Placental epithelial cell (primary cell): ENCODE results near the gene DNMT1. TPM values are rescaled to one million over a fixed set of nuclear protein-coding genes. Genes with fewer than 3 reads are reported as not detected.

Experiments used
- small RNA-seq: library from RNA; depleted of rRNA; stranded (forward); fragments of <200 nt; gene quantifications from one replicate; pipeline ENCODE3, GENCODE V24; 2012
- total RNA-seq: library from RNA; depleted of rRNA; stranded (reverse); fragments of >200 nt; gene quantifications from 2 replicates; pipeline ENCODE4 v1.2.3, GENCODE V29; 2012

Gene DNMT1
- 40.6 and 45.5 TPM in 2 replicates for total RNA-seq

GRCh38 chr19:10194500-10195198 lies at the start of gene DNMT1:
DNMT1 (minus strand) TSS chr19:10194953; CDS start chr19:10194899, 54 bp downstream.

GRCh38 chr19:10230861-10231611 lies 36.3 kb upstream of the DNMT1 start, which contains the start of gene S1PR2:
S1PR2 (minus strand) TSS chr19:10231331; CDS start chr19:10224905, 6,426 bp downstream.

GRCh38 chr19:10111405-10111811 lies 83.3 kb downstream of the DNMT1 start, which contains the start of gene P2RY11:
P2RY11 (plus strand) TSS chr19:10111693; CDS start chr19:10111722, 29 bp downstream.

GRCh38 chr19:10106100-10106936 lies 88.4 kb downstream of the DNMT1 start, which contains the start of gene PPAN:
PPAN (plus strand) TSS chr19:10106362; CDS start chr19:10106395, 33 bp downstream.

GRCh38 chr19:10085641-10086590 lies 108.8 kb downstream of the DNMT1 start, which contains the start of gene SHFL:
SHFL (plus strand) TSS chr19:10086317; CDS start chr19:10086428, 111 bp downstream.

Small RNA genes lying within 50 kb of the gene (small RNA-seq; reads per million reads assigned to genes)
- gene MIR4322 (not detected), gene SNORD105 (22.1 reads per million, percentile 97 among the genes with 10 or more reads in this experiment), gene SNORD105B (246 reads per million, percentile 99 among the genes with 10 or more reads in this experiment)

Other genes with a start within 250 kb of the DNMT1 start
- 0.11 TPM in 1 of 2 replicates, not detected in the other for gene COL5A3, start 184.4 kb downstream of the DNMT1 start, total RNA-seq
- gene RDH8, start 181.5 kb downstream of the DNMT1 start, total RNA-seq, result not detected in 2 replicates
- 11.2 and 19.6 TPM in 2 replicates for gene SHFL, start 108.6 kb downstream of the DNMT1 start, total RNA-seq
- gene ANGPTL6, start 92.3 kb downstream of the DNMT1 start, total RNA-seq, result 0.11 TPM in 1 of 2 replicates, not detected in the other
- gene PPAN, start 88.6 kb downstream of the DNMT1 start, total RNA-seq, result 20.4 and 31.2 TPM in 2 replicates
- 3.4 and 4.3 TPM in 2 replicates for gene P2RY11, start 83.3 kb downstream of the DNMT1 start, total RNA-seq
- gene EIF3G, start 75.1 kb downstream of the DNMT1 start, total RNA-seq, result 250 and 265 TPM in 2 replicates
- 10.6 and 18.1 TPM in 2 replicates for gene S1PR2, start 36.4 kb upstream of the DNMT1 start, total RNA-seq
- gene MRPL4, start 57.3 kb upstream of the DNMT1 start, total RNA-seq, result 31.4 and 53.6 TPM in 2 replicates
- gene ICAM1, start 76.2 kb upstream of the DNMT1 start, total RNA-seq, result 0.87 and 1.2 TPM in 2 replicates
- 0.22 and 2.4 TPM in 2 replicates for gene ICAM4, start 92.0 kb upstream of the DNMT1 start, total RNA-seq
- gene ICAM5, start 95.0 kb upstream of the DNMT1 start, total RNA-seq, result 0.39 and 1.1 TPM in 2 replicates
- 0.39 and 0.87 TPM in 2 replicates for gene ZGLP1, start 114.9 kb upstream of the DNMT1 start, total RNA-seq
- gene FDX2, start 121.1 kb upstream of the DNMT1 start, total RNA-seq, result 10.6 and 20.5 TPM in 2 replicates
- 9.8 and 19.5 TPM in 2 replicates for gene RAVER1, start 138.6 kb upstream of the DNMT1 start, total RNA-seq
- 5.7 and 5.9 TPM in 2 replicates for gene ICAM3, start 144.7 kb upstream of the DNMT1 start, total RNA-seq
- 81.2 and 86.0 TPM in 2 replicates for gene TYK2, start 185.6 kb upstream of the DNMT1 start, total RNA-seq
- 98.9 and 126 TPM in 2 replicates for gene CDC37, start 208.6 kb upstream of the DNMT1 start, total RNA-seq
- gene PDE4A, start 225.6 kb upstream of the DNMT1 start, total RNA-seq, result 0.87 and 1.6 TPM in 2 replicates